Right kidney (tissue), 1 donor: ENCODE measurements around the gene ASAP2.
"Not testable (repeated sequence)": the region's sequence is repeated elsewhere in the genome, so short reads cannot be mapped to it uniquely, and the experiment has no call there.

ENCODE experiments used
- DNase-seq: peaks from one replicate; pipeline ENCODE4 v3.0.0-alpha.2; 2016

ASAP2 gene

DNA sequence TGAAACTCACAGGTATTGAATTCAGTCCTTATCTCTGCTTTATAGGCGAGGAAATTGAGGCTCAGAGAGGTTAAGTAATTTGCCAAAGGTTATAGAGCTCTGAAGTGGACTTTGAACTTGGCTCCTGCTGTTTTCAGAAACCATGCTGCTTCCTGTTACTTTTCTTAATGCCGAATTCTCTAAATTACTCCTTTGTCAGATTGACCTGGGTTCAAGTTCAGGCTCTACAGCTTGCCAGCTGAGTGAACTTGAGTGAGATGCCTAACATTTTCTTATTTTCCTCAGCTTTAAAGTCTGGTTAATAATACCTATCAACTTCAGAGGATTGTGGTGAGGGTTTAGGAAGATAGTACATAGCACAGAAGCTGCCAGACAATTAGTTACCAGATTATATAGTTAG is 3.4 kb downstream of the ASAP2 start:
- DNase-seq: no peak

GRCh38 chr2:9211496-9211895 is 4.9 kb downstream of the ASAP2 start:
- DNase-seq: no peak

DNA sequence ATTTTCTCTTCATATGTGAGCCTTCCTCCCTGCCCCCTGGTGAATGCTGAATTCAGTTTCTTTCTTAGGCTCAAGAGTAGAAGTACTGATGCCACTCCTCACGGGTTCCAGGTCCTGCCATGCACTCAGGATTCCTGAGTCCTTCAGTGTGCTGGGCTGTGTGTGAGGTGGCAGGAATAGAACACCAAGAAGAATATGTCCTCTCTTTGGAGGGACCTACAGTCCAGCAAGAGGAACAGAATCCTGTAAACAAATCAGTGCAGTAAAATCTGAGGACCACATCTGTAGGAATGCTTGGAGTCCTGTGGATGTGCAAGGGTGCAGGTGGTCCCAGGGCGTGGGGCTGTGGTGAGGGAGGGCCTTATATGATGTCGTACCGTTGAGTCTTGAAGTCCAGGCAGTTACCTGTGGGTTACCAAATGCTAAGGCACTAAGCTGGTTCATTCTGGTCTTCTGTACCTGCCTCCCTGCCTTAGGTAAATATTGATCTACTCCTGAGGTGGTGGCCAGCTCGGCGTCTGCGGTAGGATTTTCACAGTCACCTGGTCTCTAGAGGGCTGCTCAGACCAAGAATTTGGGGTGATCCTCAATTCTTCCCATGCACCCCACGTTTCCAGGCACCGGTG is 5.5 kb downstream of the ASAP2 start:
- no peak for DNase-seq

- no peak for DNase-seq
Measured at GRCh38 chr2:9212661-9213411, 6.2 kb downstream of the ASAP2 start.

GRCh38 chr2:9213477-9214051 is 7.0 kb downstream of the ASAP2 start:
- no peak for DNase-seq

DNA sequence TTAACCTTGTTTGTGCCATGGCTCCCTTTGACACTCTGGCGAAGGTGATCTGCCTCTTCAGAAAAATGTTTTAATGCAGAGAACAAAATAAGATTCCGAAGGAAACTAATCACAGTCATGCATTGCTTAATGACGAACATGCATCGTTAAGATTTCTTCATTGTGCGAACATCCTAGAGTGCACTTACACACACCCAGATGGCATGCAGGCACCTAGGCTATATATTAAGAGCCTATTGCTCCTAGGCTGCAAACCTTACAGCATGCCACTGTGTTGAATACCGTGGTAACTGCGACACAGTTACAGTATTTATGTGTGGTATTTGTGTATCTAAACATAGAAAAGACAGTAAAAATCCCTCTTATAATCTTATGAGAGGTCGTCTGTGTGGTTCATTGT is 8.3 kb downstream of the ASAP2 start:
- no peak for DNase-seq

- no peak for DNase-seq
Measured at GRCh38 chr2:9215680-9216079, 9.1 kb downstream of the ASAP2 start.

GRCh38 chr2:9216143-9216542 is 9.5 kb downstream of the ASAP2 start:
- not testable (repeated sequence) for DNase-seq

- no peak for DNase-seq
Measured at GRCh38 chr2:9217838-9218770, 11.5 kb downstream of the ASAP2 start.

- no peak for DNase-seq
Measured at GRCh38 chr2:9219027-9219445, 12.4 kb downstream of the ASAP2 start.

GRCh38 chr2:9220201-9220600 is 13.6 kb downstream of the ASAP2 start:
- no peak for DNase-seq

GRCh38 chr2:9221223-9221622 is 14.6 kb downstream of the ASAP2 start:
- DNase-seq: no peak

DNA sequence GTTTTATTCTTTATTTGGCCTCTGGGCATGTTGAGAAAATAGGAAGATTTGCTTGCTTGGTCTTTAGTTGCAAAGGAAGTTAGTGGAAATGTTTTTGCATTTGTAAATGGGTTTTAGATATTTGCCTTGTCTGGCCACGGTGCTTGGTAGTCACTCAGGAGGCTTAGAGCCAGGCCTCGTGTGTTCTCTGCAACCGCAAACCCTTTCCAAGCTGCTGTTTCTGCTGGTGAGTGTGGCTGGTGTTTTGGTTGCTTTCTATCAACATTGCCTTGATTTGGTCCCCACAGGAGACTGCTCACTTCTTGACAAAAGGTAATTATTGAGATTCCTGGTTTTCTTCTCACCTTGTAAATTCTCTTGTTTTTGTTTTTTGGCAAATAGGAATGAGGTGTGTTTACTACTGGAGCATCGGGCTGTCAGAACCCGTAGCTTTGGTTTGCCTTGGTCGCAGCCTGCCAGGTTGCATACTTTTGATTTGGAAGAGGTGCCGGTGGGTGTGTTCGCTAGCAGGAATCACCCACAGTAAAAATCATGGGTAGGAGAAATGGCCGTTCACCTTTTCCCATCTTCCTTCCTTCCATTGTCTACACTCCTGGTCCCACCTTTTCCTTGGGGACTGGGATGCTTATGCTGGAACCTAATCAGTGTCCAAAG is 15.8 kb downstream of the ASAP2 start:
- no peak for DNase-seq

DNA sequence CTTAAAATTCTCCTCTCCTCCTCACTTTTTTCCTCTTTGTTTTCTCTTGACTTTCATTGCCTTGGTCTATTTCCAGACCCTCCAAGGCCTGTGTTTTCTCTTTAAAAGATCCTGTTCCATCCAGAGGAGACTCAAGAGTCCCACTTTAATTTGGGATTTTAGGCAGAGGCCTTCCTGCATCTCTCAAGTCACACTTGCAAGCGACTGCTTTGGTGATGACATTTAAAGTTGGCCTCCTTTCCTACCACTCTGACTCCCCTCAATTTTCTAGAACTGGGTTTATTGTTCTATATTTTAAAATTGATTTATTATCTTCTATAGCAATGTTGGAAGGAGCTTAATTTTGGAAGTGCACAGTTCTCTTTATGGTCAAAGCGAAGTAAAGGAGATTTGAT is 16.3 kb downstream of the ASAP2 start:
- no peak for DNase-seq

- no peak for DNase-seq
Measured at GRCh38 chr2:9225806-9226205, 19.2 kb downstream of the ASAP2 start.

GRCh38 chr2:9226458-9227380 is 20.1 kb downstream of the ASAP2 start:
- no peak for DNase-seq

- DNase-seq: no peak
Measured at GRCh38 chr2:9228088-9228751, 21.6 kb downstream of the ASAP2 start.

GRCh38 chr2:9228781-9229469 is 22.3 kb downstream of the ASAP2 start:
- DNase-seq: no peak

DNA sequence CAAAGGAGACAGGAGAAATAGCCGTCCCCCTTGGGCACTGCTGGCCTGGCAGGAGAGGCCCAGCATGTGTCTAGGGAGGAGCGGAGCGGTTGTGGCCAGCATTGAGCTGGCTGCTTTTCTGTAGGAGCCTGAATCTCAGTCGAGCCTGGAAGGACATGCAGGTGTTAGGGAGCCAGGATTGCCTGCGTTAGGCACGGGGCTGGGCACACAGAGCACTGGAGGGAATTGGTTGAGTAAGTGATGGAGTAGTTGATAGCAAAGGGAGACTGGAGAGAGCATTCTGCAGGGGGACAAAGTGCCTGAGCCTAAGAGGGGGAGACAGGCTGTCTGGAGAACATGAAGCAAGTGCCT is 22.8 kb downstream of the ASAP2 start:
- DNase-seq: no peak
